HG02973 (cell line): Measurements from ENCODE around the gene TXNDC9.
"Not testable (repeated sequence)": the region's sequence is repeated elsewhere in the genome, so short reads cannot be mapped to it uniquely, and the experiment has no call there.

Experiments
- ATAC-seq: cut with Tn5 transposase; IDR thresholded peaks from one replicate; pipeline ENCODE4 v1.9.1; 2021; ENCODE audit warnings: moderate library complexity; ENCODE audit not compliant: unreplicated experiment

TXNDC9 gene

GRCh38 chr2:99336804-99337112 is 625 bp upstream of the TXNDC9 start:
- no peak for ATAC-seq

- ATAC-seq = no peak
Measured at GRCh38 chr2:99325384-99325783, 10.7 kb downstream of the TXNDC9 start.

GRCh38 chr2:99317873-99318200 is 18.3 kb downstream of the TXNDC9 start:
- not testable (repeated sequence) for ATAC-seq

- no peak for ATAC-seq
Measured at GRCh38 chr2:99317161-99317872, 18.8 kb downstream of the TXNDC9 start.

- not testable (repeated sequence) for ATAC-seq
Measured at GRCh38 chr2:99301097-99301496, 35.0 kb downstream of the TXNDC9 start, which contains the start of gene LYG1. LYG1 (minus strand) TSS chr2:99301197; CDS start chr2:99295670, 5,527 bp downstream.

- ATAC-seq = no peak
Measured at GRCh38 chr2:99299580-99299979, 36.6 kb downstream of the TXNDC9 start.

- no peak for ATAC-seq
Measured at GRCh38 chr2:99297994-99298393, 38.1 kb downstream of the TXNDC9 start.

- no peak for ATAC-seq
Measured at GRCh38 chr2:99285526-99285925, 50.6 kb downstream of the TXNDC9 start.

GRCh38 chr2:99279969-99280695 is 56.0 kb downstream of the TXNDC9 start:
- no peak for ATAC-seq

GRCh38 chr2:99278793-99279291 is 57.3 kb downstream of the TXNDC9 start:
- no peak for ATAC-seq

GRCh38 chr2:99278195-99278765 is 57.9 kb downstream of the TXNDC9 start:
- ATAC-seq = not testable (repeated sequence)

GRCh38 chr2:99275882-99276281 is 60.3 kb downstream of the TXNDC9 start:
- ATAC-seq = no peak
